ENCODE measurements around the gene DSTYK.

Gene DSTYK, protein sequence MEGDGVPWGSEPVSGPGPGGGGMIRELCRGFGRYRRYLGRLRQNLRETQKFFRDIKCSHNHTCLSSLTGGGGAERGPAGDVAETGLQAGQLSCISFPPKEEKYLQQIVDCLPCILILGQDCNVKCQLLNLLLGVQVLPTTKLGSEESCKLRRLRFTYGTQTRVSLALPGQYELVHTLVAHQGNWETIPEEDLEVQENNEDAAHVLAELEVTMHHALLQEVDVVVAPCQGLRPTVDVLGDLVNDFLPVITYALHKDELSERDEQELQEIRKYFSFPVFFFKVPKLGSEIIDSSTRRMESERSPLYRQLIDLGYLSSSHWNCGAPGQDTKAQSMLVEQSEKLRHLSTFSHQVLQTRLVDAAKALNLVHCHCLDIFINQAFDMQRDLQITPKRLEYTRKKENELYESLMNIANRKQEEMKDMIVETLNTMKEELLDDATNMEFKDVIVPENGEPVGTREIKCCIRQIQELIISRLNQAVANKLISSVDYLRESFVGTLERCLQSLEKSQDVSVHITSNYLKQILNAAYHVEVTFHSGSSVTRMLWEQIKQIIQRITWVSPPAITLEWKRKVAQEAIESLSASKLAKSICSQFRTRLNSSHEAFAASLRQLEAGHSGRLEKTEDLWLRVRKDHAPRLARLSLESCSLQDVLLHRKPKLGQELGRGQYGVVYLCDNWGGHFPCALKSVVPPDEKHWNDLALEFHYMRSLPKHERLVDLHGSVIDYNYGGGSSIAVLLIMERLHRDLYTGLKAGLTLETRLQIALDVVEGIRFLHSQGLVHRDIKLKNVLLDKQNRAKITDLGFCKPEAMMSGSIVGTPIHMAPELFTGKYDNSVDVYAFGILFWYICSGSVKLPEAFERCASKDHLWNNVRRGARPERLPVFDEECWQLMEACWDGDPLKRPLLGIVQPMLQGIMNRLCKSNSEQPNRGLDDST

DNA sequence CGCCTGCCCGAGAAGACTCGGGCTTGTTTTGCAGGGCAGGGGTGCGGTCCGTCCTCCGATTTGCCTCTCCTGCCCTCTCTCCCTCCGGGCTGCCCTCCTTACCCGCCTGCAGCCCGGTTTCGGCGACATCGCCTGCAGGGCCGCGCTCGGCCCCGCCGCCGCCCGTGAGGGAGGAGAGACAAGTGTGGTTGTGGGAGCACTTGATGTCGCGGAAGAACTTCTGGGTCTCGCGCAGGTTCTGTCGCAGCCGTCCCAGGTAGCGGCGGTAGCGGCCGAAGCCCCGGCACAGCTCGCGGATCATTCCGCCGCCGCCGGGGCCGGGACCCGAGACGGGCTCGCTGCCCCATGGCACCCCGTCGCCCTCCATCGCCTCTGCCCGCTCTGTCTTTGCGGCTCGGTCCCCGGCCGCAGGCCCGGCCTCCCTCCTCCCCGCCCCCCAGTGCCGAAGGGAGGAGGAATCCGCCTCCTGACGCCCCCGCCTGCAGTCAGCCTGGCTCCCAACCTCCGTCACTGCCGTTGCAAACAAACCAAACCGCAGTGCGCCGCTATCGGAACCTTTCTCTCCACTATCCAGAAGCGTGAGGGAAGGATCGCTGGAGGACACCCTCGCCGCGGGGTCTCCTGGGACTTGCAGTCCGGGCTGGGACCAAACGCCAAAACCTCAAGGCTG is at the start of gene DSTYK:
Gene DSTYK (minus strand): TSS at position 534 of the 670 bp plus-strand sequence. CDS start 167 bp downstream, at position 367.
- H3K4me3 ChIP-seq (replicated peaks; ENCODE audit: low read depth, low read length): peak within 1 kb of the TSS; percentile 92
- TF ChIP-seq, protein P1, sequence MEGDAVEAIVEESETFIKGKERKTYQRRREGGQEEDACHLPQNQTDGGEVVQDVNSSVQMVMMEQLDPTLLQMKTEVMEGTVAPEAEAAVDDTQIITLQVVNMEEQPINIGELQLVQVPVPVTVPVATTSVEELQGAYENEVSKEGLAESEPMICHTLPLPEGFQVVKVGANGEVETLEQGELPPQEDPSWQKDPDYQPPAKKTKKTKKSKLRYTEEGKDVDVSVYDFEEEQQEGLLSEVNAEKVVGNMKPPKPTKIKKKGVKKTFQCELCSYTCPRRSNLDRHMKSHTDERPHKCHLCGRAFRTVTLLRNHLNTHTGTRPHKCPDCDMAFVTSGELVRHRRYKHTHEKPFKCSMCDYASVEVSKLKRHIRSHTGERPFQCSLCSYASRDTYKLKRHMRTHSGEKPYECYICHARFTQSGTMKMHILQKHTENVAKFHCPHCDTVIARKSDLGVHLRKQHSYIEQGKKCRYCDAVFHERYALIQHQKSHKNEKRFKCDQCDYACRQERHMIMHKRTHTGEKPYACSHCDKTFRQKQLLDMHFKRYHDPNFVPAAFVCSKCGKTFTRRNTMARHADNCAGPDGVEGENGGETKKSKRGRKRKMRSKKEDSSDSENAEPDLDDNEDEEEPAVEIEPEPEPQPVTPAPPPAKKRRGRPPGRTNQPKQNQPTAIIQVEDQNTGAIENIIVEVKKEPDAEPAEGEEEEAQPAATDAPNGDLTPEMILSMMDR (IDR thresholded peaks at IDR 0.05; ENCODE audit: low read depth, low read length, missing control alignments): no peak
- peak; percentile 86 for DNase-seq (ENCODE audit: extremely low read depth, low read depth)

DNA sequence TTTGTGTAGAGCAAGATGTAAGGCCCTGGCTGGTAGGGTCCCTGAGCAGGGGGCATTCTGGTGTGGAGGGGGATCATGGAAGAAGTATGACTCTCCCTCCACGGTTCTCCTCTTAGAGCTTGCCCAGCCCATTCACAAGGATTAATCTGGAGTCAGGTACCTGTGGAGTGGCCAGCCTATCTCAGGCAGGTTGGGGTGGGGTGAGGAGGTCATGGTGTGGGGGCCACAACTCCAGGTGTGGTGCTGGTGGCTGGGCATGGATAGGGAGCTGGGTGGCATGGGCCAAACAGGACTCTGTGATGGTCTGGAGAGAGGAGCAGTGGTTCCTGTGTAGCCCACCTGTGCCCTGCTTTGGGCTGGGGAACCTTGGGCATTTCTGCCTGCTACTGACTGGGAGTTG is 48.5 kb upstream of the DSTYK start:
- TF ChIP-seq, protein P1 (IDR thresholded peaks at IDR 0.05; ENCODE audit: low read depth, low read length, missing control alignments): no peak

DNA sequence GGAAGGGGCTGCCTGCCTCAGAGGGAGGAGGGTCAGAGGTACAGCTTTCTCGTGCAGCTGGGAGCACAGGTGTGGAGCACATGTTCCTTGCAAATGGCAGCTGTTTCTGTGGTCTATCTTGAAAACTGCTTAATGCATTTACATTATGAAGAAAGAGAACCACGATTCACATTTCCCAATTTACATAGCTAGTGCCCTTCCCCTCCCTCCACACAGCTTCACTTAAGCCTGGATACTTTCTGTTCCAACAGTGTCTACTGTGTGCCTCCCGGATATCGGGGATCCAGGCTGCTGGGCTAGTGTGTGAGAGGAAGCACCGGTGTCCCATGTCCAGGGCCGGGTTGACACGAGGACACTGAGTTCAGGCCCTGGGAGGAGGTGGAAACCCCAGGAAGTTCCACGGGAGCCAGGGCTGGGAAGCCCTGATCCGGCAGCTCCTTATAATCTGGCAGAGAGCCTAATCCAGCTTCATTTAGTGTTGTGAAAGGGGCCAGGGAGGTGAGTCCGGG is 47.9 kb upstream of the DSTYK start:
- H3K4me3 ChIP-seq (replicated peaks; ENCODE audit: low read depth, low read length): no peak overlapping the region
- DNase-seq (ENCODE audit: extremely low read depth, low read depth): peak; percentile 55
- TF ChIP-seq, protein P1 (IDR thresholded peaks at IDR 0.05; ENCODE audit: low read depth, low read length, missing control alignments): no peak

More for the DNA sequence above, 48.5 kb upstream of the DSTYK start:
- H3K4me3 ChIP-seq (replicated peaks; ENCODE audit: low read depth, low read length): no peak overlapping the region
- no peak for DNase-seq (ENCODE audit: extremely low read depth, low read depth)

DNA sequence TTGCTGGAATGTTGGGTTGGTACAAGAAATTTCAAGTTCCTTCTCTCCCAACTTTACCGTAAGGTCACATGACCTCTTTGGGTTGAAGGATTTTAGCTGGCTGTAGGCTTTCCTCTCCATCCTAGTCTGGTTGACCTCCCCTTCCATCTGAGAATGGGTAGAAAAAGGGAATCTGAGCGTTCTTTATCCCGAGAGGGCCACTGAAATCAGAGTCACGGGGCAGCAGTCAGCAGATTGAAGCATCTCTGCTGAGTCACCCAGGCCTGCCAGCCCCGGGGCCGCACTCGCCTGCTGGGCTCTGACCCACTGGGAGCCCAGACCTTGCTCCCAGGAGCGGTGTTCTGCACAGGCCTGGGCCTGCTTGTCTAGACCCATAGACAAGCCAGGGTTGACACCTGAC is 47.2 kb upstream of the DSTYK start:
- H3K4me3 ChIP-seq (replicated peaks; ENCODE audit: low read depth, low read length): no peak overlapping the region
- no peak for DNase-seq (ENCODE audit: extremely low read depth, low read depth)
- TF ChIP-seq, protein P1 (IDR thresholded peaks at IDR 0.05; ENCODE audit: low read depth, low read length, missing control alignments): no peak

DNA sequence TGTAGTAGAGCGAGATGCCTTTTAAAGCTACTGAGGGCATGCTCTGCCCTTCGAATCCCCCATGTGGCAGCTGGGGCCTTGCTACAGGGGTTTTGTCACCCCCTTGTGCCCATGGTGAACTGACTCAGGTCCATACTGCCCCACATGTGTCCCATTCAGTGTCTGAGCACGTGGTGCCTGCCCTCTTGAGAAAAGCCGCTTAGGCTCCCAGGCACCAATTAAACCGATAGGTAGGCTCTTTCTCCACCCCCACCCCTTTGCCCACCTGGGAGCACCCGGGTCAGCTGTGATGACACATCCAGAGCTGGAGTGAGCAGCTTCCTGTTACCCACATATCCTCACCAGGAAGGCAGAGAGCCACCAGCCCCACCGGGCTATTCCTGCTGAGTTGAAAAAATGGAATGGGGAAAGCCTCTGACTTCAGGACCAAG is 46.8 kb upstream of the DSTYK start:
- no peak for DNase-seq (ENCODE audit: extremely low read depth, low read depth)
- H3K4me3 ChIP-seq (replicated peaks; ENCODE audit: low read depth, low read length): no peak overlapping the region
- TF ChIP-seq, protein P1 (IDR thresholded peaks at IDR 0.05; ENCODE audit: low read depth, low read length, missing control alignments): no peak

DNA sequence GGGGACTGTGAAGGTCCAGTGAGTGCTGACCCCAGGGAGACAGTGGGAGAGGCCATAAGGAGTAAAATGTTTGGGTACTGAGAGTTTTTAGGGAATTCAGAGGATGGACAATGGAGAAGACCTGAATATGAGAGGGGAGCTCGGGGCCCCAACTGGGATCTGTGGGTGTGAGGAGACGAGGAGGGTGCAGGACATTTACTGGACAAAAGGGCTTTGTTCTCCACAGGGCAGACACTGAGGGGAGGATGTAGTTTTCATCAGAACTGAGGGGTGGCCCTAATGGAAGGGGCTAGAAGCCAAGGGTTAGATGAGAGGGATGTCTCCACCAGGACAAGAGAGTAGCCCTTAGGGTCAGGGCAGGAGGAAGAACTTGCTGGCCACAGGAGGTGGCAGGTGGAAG is 46.2 kb upstream of the DSTYK start:
- no peak for DNase-seq (ENCODE audit: extremely low read depth, low read depth)
- TF ChIP-seq, protein P1 (IDR thresholded peaks at IDR 0.05; ENCODE audit: low read depth, low read length, missing control alignments): no peak

More for the DNA sequence above, 46.2 kb upstream of the DSTYK start:
- no peak overlapping the region for H3K4me3 ChIP-seq (replicated peaks; ENCODE audit: low read depth, low read length)

Measured in HFF-Myc (cell line).